ENCODE measurements around the gene MRPL1.

DNA sequence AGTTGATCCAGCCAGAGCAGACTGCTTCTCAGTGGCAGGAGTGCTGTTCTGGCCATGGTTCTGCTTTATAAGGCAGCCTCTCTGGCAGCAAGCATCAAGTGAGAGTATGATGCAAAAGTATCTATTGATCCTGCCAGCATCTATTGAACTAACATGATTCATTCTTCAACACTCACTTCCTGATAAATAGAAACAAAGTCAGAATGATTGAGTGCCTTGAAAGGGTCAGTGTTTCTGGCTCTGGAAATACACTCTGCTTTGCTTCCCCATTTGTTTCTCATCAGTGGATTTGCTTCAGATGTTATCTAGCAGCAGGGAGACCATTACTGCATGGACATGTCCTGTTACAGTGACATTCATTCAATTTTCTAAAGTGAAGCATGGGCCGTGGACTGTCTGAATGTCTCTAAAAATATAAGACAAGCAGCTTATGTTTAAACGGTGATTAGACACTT, 128.3 kb downstream of the MRPL1 start:
- TF ChIP-seq, protein P1, sequence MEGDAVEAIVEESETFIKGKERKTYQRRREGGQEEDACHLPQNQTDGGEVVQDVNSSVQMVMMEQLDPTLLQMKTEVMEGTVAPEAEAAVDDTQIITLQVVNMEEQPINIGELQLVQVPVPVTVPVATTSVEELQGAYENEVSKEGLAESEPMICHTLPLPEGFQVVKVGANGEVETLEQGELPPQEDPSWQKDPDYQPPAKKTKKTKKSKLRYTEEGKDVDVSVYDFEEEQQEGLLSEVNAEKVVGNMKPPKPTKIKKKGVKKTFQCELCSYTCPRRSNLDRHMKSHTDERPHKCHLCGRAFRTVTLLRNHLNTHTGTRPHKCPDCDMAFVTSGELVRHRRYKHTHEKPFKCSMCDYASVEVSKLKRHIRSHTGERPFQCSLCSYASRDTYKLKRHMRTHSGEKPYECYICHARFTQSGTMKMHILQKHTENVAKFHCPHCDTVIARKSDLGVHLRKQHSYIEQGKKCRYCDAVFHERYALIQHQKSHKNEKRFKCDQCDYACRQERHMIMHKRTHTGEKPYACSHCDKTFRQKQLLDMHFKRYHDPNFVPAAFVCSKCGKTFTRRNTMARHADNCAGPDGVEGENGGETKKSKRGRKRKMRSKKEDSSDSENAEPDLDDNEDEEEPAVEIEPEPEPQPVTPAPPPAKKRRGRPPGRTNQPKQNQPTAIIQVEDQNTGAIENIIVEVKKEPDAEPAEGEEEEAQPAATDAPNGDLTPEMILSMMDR (conservative IDR thresholded peaks at IDR 0.05; ENCODE audit: low read length): no peak
- TF ChIP-seq EZH2phosphoT487 (IDR thresholded peaks at IDR 0.05; ENCODE audit: borderline replicate concordance, low read depth, low read length): no peak
